Ovary (tissue), 3 donors: Measurements from ENCODE around the gene HIVEP3.

Experiments used
- CTCF ChIP-seq, 3 donors: fragments of 450-650 bp in 2 of 3; fragments of 200-600 bp in 1 of 3; IDR thresholded peaks; one replicate each; pipeline versions ENCODE4 v1.5.1 to v1.8.0; 2016 to 2022; ENCODE audit warnings: antibody characterized with exemption in 3 of 3, mild to moderate bottlenecking in 1 of 3
- POLR2A ChIP-seq: fragments of 450-650 bp; IDR thresholded peaks from one replicate; pipeline ENCODE4 v1.6.1; 2017; ENCODE audit warnings: antibody characterized with exemption, mild to moderate bottlenecking, moderate library complexity
- donor health status: DM: no; HTN: no; CAD: no.

- TF ChIP-seq CTCF (IDR thresholded peaks at IDR 0.05), result no peak
- no peak for TF ChIP-seq POLR2A
Observed at GRCh38 chr1:41866285-41866684, 52.4 kb downstream of the HIVEP3 start.
